Esophagus squamous epithelium (tissue), 4 donors: ENCODE results near the gene HS6ST2.

Source experiments
- POLR2A ChIP-seq, 4 donors: fragments of 450-650 bp; IDR thresholded peaks; one replicate each; pipeline ENCODE4 v1.6.1; 2017; ENCODE audit warnings: antibody characterized with exemption in 4 of 4, mild to moderate bottlenecking in 4 of 4, moderate library complexity in 3 of 4
- TF ChIP-seq, protein P1 (sequence below), 6 experiments: fragments of 450-650 bp in 4 of 6; fragments of 200-600 bp in 2 of 6; sonication (generic) in 2 of 6; IDR thresholded peaks; one replicate each; pipeline ENCODE4 v1.5.1; 2016 to 2019; ENCODE audit warnings: antibody characterized with exemption in 6 of 6, mild to moderate bottlenecking in 4 of 6, moderate library complexity in 4 of 6

DNA sequence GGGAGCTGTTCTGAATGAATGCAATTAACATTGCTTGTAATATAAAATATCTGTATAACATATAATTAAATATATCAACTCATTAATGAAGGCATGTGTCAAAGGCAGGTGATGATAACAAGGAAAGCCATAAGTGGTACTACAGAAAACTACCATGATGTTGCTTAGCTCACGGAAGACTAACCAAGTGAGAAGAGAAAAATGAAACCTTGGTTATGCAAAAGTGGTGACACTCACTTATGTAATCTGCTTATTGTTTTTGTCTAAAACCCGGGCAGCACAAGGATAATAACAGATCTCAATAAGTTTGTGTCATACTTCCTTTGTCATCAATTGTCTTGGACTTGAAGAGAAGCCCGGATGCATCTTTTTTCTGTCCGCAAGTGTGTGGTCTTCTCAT, 156.4 kb downstream of the HS6ST2 start:
- TF ChIP-seq, protein P1, sequence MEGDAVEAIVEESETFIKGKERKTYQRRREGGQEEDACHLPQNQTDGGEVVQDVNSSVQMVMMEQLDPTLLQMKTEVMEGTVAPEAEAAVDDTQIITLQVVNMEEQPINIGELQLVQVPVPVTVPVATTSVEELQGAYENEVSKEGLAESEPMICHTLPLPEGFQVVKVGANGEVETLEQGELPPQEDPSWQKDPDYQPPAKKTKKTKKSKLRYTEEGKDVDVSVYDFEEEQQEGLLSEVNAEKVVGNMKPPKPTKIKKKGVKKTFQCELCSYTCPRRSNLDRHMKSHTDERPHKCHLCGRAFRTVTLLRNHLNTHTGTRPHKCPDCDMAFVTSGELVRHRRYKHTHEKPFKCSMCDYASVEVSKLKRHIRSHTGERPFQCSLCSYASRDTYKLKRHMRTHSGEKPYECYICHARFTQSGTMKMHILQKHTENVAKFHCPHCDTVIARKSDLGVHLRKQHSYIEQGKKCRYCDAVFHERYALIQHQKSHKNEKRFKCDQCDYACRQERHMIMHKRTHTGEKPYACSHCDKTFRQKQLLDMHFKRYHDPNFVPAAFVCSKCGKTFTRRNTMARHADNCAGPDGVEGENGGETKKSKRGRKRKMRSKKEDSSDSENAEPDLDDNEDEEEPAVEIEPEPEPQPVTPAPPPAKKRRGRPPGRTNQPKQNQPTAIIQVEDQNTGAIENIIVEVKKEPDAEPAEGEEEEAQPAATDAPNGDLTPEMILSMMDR (IDR thresholded peaks at IDR 0.05), result no peak
- TF ChIP-seq POLR2A (IDR thresholded peaks at IDR 0.05), result no peak
